ENCODE data around the gene HSD17B11.

DNA sequence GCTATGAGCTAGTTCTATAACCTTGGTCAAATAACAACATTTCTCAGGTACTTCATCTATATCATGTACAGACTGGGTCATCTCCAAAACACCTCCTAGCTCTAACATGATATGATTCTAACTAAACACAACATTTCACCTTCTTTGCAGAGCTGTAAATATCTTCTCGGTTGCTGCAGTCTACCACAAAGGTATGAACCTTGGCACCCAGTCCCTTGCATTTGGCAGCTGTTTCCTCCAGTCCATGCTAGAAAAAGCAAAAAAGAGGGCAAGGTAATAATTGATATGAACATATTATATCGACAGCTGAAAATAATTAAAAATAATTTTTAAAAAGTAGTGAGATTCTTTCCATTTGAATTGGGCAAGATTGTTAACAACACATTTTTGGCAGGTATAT is 8.9 kb downstream of the HSD17B11 start:
- TF ChIP-seq, protein P1, sequence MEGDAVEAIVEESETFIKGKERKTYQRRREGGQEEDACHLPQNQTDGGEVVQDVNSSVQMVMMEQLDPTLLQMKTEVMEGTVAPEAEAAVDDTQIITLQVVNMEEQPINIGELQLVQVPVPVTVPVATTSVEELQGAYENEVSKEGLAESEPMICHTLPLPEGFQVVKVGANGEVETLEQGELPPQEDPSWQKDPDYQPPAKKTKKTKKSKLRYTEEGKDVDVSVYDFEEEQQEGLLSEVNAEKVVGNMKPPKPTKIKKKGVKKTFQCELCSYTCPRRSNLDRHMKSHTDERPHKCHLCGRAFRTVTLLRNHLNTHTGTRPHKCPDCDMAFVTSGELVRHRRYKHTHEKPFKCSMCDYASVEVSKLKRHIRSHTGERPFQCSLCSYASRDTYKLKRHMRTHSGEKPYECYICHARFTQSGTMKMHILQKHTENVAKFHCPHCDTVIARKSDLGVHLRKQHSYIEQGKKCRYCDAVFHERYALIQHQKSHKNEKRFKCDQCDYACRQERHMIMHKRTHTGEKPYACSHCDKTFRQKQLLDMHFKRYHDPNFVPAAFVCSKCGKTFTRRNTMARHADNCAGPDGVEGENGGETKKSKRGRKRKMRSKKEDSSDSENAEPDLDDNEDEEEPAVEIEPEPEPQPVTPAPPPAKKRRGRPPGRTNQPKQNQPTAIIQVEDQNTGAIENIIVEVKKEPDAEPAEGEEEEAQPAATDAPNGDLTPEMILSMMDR (IDR thresholded peaks at IDR 0.05) = no peak
- TF ChIP-seq FOXJ3 (CRISPR knock-in tag; IDR thresholded peaks at IDR 0.05; ENCODE audit: borderline replicate concordance) = no peak
- TF ChIP-seq ESRRA (CRISPR knock-in tag; IDR thresholded peaks at IDR 0.05; ENCODE audit: borderline replicate concordance) = no peak
- no peak for TF ChIP-seq ATF1 (CRISPR knock-in tag; IDR thresholded peaks at IDR 0.05)
- TF ChIP-seq, protein P2, sequence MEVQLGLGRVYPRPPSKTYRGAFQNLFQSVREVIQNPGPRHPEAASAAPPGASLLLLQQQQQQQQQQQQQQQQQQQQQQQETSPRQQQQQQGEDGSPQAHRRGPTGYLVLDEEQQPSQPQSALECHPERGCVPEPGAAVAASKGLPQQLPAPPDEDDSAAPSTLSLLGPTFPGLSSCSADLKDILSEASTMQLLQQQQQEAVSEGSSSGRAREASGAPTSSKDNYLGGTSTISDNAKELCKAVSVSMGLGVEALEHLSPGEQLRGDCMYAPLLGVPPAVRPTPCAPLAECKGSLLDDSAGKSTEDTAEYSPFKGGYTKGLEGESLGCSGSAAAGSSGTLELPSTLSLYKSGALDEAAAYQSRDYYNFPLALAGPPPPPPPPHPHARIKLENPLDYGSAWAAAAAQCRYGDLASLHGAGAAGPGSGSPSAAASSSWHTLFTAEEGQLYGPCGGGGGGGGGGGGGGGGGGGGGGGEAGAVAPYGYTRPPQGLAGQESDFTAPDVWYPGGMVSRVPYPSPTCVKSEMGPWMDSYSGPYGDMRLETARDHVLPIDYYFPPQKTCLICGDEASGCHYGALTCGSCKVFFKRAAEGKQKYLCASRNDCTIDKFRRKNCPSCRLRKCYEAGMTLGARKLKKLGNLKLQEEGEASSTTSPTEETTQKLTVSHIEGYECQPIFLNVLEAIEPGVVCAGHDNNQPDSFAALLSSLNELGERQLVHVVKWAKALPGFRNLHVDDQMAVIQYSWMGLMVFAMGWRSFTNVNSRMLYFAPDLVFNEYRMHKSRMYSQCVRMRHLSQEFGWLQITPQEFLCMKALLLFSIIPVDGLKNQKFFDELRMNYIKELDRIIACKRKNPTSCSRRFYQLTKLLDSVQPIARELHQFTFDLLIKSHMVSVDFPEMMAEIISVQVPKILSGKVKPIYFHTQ (CRISPR knock-in tag; IDR thresholded peaks at IDR 0.05) = no peak
- no peak for TF ChIP-seq SMAD4 (CRISPR knock-in tag; IDR thresholded peaks at IDR 0.05)
- TF ChIP-seq ZNF121 (CRISPR knock-in tag; IDR thresholded peaks at IDR 0.05) = no peak
- TF ChIP-seq, protein P3, sequence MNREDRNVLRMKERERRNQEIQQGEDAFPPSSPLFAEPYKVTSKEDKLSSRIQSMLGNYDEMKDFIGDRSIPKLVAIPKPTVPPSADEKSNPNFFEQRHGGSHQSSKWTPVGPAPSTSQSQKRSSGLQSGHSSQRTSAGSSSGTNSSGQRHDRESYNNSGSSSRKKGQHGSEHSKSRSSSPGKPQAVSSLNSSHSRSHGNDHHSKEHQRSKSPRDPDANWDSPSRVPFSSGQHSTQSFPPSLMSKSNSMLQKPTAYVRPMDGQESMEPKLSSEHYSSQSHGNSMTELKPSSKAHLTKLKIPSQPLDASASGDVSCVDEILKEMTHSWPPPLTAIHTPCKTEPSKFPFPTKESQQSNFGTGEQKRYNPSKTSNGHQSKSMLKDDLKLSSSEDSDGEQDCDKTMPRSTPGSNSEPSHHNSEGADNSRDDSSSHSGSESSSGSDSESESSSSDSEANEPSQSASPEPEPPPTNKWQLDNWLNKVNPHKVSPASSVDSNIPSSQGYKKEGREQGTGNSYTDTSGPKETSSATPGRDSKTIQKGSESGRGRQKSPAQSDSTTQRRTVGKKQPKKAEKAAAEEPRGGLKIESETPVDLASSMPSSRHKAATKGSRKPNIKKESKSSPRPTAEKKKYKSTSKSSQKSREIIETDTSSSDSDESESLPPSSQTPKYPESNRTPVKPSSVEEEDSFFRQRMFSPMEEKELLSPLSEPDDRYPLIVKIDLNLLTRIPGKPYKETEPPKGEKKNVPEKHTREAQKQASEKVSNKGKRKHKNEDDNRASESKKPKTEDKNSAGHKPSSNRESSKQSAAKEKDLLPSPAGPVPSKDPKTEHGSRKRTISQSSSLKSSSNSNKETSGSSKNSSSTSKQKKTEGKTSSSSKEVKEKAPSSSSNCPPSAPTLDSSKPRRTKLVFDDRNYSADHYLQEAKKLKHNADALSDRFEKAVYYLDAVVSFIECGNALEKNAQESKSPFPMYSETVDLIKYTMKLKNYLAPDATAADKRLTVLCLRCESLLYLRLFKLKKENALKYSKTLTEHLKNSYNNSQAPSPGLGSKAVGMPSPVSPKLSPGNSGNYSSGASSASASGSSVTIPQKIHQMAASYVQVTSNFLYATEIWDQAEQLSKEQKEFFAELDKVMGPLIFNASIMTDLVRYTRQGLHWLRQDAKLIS (CRISPR knock-in tag; IDR thresholded peaks at IDR 0.05; ENCODE audit: borderline replicate concordance) = no peak
- TF ChIP-seq, protein P4, sequence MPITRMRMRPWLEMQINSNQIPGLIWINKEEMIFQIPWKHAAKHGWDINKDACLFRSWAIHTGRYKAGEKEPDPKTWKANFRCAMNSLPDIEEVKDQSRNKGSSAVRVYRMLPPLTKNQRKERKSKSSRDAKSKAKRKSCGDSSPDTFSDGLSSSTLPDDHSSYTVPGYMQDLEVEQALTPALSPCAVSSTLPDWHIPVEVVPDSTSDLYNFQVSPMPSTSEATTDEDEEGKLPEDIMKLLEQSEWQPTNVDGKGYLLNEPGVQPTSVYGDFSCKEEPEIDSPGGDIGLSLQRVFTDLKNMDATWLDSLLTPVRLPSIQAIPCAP (CRISPR knock-in tag; IDR thresholded peaks at IDR 0.05) = no peak
- TF ChIP-seq, protein P5, sequence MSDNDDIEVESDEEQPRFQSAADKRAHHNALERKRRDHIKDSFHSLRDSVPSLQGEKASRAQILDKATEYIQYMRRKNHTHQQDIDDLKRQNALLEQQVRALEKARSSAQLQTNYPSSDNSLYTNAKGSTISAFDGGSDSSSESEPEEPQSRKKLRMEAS (CRISPR knock-in tag; IDR thresholded peaks at IDR 0.05) = no peak
- no peak for TF ChIP-seq JUN (CRISPR knock-in tag; IDR thresholded peaks at IDR 0.05)
- no peak for TF ChIP-seq TP53 (CRISPR knock-in tag; IDR thresholded peaks at IDR 0.05)
